ENCODE data around the gene SLC6A6. TPM values are rescaled to one million over a fixed set of nuclear protein-coding genes. Genes with fewer than 3 reads are reported as not detected.

The SLC6A6 gene
- total and polyA plus RNA-seq, 10 donors = 3.4 to 150 (median 104) TPM

GRCh38 chr3:14423963-14424362, 21.6 kb downstream of the SLC6A6 start:
- H3K27ac ChIP-seq = peak overlapping the region in 5 of 8 donors; percentile 52 to 99 (median 94)
- TF ChIP-seq POLR2A (IDR thresholded peaks at IDR 0.05) = no peak
- TF ChIP-seq POLR2AphosphoS5 (IDR thresholded peaks at IDR 0.05) = no peak
- TF ChIP-seq CTCF (IDR thresholded peaks at IDR 0.05 in 8 of 11, conservative IDR thresholded peaks at IDR 0.05 in 3 of 11) = no peak
- intact Hi-C loops (cut with DNase I; ENCODE audit: low total_unique reads) = no loop called here
- DNase-seq = no peak
- H3K9me3 ChIP-seq = no peaks in the 10 kb centered on the region
- peaks cover 0 to 73% (median 2%) of the 10 kb centered on the region in 6 donors for H3K36me3 ChIP-seq
- H3K4me1 ChIP-seq = peaks cover 50 to 97% (median 76%) of the 10 kb centered on the region in 6 donors
- H3K27me3 ChIP-seq (replicated peaks in 1 of 7) = no peaks in the 10 kb centered on the region
- no peak overlapping the region for H3K4me3 ChIP-seq
- 38 to 67% (median 43%) methylated on average over 3 of the region's 3 CpGs for WGBS, 5 donors

- H3K4me1 ChIP-seq = peaks cover 56 to 97% (median 81%) of the 10 kb centered on the region in 6 donors
- DNase-seq = no peak
- H3K36me3 ChIP-seq = peaks cover 0 to 63% (median 0%) of the 10 kb centered on the region in 6 donors
- peak overlapping the region in 1 of 8 donors; percentile 40 for H3K4me3 ChIP-seq
- WGBS, 5 donors = 35 to 47% (median 43%) methylated on average over 23 of the region's 23 CpGs
- intact Hi-C loops (cut with DNase I; ENCODE audit: low total_unique reads) = no loop called here
- peak overlapping the region; percentile 52 to 99 (median 86) for H3K27ac ChIP-seq
- TF ChIP-seq POLR2A (IDR thresholded peaks at IDR 0.05) (no peak), CTCF (IDR thresholded peaks at IDR 0.05 in 8 of 11, conservative IDR thresholded peaks at IDR 0.05 in 3 of 11) (no peak), POLR2AphosphoS5 (IDR thresholded peaks at IDR 0.05) (peak in 1 of 3 donors; percentile 39)
- H3K27me3 ChIP-seq (replicated peaks in 1 of 7) = no peaks in the 10 kb centered on the region
- no peaks in the 10 kb centered on the region for H3K9me3 ChIP-seq
These were observed 22.5 kb downstream of the SLC6A6 start for GRCh38 chr3:14424711-14425580.

- H3K9me3 ChIP-seq = no peaks in the 10 kb centered on the region
- peak; percentile 92 for DNase-seq
- 24 to 37% (median 29%) methylated on average over 16 of the region's 16 CpGs for WGBS, 5 donors
- peak overlapping the region; percentile 52 to 99 (median 86) for H3K27ac ChIP-seq
- H3K36me3 ChIP-seq = peaks cover 0 to 59% (median 0%) of the 10 kb centered on the region in 6 donors
- peaks cover 64 to 97% (median 87%) of the 10 kb centered on the region in 6 donors for H3K4me1 ChIP-seq
- H3K27me3 ChIP-seq (replicated peaks in 1 of 7) = no peaks in the 10 kb centered on the region
- H3K4me3 ChIP-seq = peak overlapping the region in 1 of 8 donors; percentile 40
- no peak for TF ChIP-seq POLR2A (IDR thresholded peaks at IDR 0.05)
- TF ChIP-seq POLR2AphosphoS5 (IDR thresholded peaks at IDR 0.05) = peak in 2 of 3 donors; percentile 71 to 75
- peak; percentile 15 to 69 (median 51) for TF ChIP-seq CTCF (IDR thresholded peaks at IDR 0.05 in 8 of 11, conservative IDR thresholded peaks at IDR 0.05 in 3 of 11)
- intact Hi-C loops (cut with DNase I; ENCODE audit: low total_unique reads) = no loop called here
These were observed 23.3 kb downstream of the SLC6A6 start for GRCh38 chr3:14425581-14426304.

- H3K36me3 ChIP-seq = peaks cover 0 to 54% (median 0%) of the 10 kb centered on the region in 6 donors
- H3K4me1 ChIP-seq = peaks cover 70 to 100% (median 92%) of the 10 kb centered on the region in 6 donors
- no peaks in the 10 kb centered on the region for H3K9me3 ChIP-seq
- DNase-seq = no peak
- peak overlapping the region; percentile 52 to 99 (median 86) for H3K27ac ChIP-seq
- intact Hi-C loops (cut with DNase I; ENCODE audit: low total_unique reads) = no loop called here
- H3K4me3 ChIP-seq = peak overlapping the region in 1 of 8 donors; percentile 40
- 53 to 82% (median 67%) methylated on average over 5 of the region's 5 CpGs for WGBS, 5 donors
- no peaks in the 10 kb centered on the region for H3K27me3 ChIP-seq (replicated peaks in 1 of 7)
- TF ChIP-seq POLR2AphosphoS5 (IDR thresholded peaks at IDR 0.05) (no peak), POLR2A (IDR thresholded peaks at IDR 0.05) (no peak), CTCF (IDR thresholded peaks at IDR 0.05 in 8 of 11, conservative IDR thresholded peaks at IDR 0.05 in 3 of 11) (peak in 1 of 11 experiments; percentile 3)
These were observed 23.9 kb downstream of the SLC6A6 start for GRCh38 chr3:14426305-14426620.

Data from spleen (tissue), 11 donors.